GM12878 (cell line): ENCODE measurements around the gene METTL16. TPM values are rescaled to one million over a fixed set of nuclear protein-coding genes. Genes with fewer than 3 reads are reported as not detected.

Source experiments
- ATAC-seq: fragments of 200-7000 bp; cut with Tn5 transposase; 3 replicates; pipeline ENCODE4 v1.9.1; 2020; ENCODE audit warnings: mild to moderate bottlenecking, moderate library complexity
- BruUV-seq: library from RNA; stranded (reverse); fragments of 400-500 nt; replicated peaks from 2 replicates; lab custom pipeline; 2021; lab: Mats Ljungman, UMichigan
- CTCF ChIA-PET: fragments of 300-600 bp; sonication (Branson Sonifier 250); formaldehyde crosslinking; extraction: SDS; loops from one replicate; lab custom pipeline; 2021; ENCODE audit warnings: inconsistent platforms; lab: Yijun Ruan, JAX
- POLR2A ChIA-PET: fragments of 350-600 bp; formaldehyde crosslinking; extraction: SDS; loops from one replicate; lab custom pipeline; 2021; ENCODE audit warnings: inconsistent platforms; lab: Charles Lee
- RAD21 ChIA-PET: fragments of 300-600 bp; sonication (Branson Sonifier 250); formaldehyde crosslinking; loops from one replicate; lab custom pipeline; 2023; ENCODE audit warnings: antibody characterized with exemption; ENCODE audit not compliant: unreplicated experiment; lab: Charles Lee
- SMC1A ChIA-PET: fragments of 300-600 bp; sonication (Branson Sonifier 250); formaldehyde crosslinking; loops from one replicate; lab custom pipeline; 2023; ENCODE audit not compliant: unreplicated experiment, uncharacterized antibody; lab: Charles Lee
- DNase-seq: peaks from one replicate; pipeline ENCODE4 v3.0.0-alpha.2; 2011; ENCODE audit warnings: low read depth, low spot score
- FAIRE-seq: peaks from 3 replicates; lab custom pipeline; 2011; peaks lifted over from hg19 to GRCh38; lab: Jason Lieb, UNC
- H2AFZ ChIP-seq: 2 replicates; pipeline ENCODE4 v1.6.0; 2011; ENCODE audit warnings: low read depth, low read length, control low read depth; ENCODE audit not compliant: control insufficient read depth
- H3K27ac ChIP-seq: 2 replicates; pipeline ENCODE4 v1.5.1; 2011; ENCODE audit warnings: control low read depth; ENCODE audit not compliant: control insufficient read depth, insufficient read depth
- H3K27me3 ChIP-seq, 2 experiments: replicated peaks in 1 of 2; 2 replicates each; pipeline versions ENCODE4 v1.6.0 to v1.6.1; 2011; ENCODE audit warnings: low read length in 1 of 2; ENCODE audit not compliant: control insufficient read depth in 2 of 2, insufficient read depth in 2 of 2
- H3K36me3 ChIP-seq, 2 experiments: 2 replicates each; pipeline ENCODE4 v1.5.1; 2011; ENCODE audit warnings: low read length in 1 of 2; ENCODE audit not compliant: control insufficient read depth in 2 of 2, insufficient read depth in 2 of 2
- H3K4me1 ChIP-seq: 2 replicates; pipeline ENCODE4 v1.6.1; 2011; ENCODE audit warnings: mild to moderate bottlenecking, low read length, moderate library complexity, mixed read lengths; ENCODE audit not compliant: control insufficient read depth, insufficient read depth
- H3K4me2 ChIP-seq: 2 replicates; pipeline ENCODE4 v1.6.0; 2011; ENCODE audit warnings: control low read depth; ENCODE audit not compliant: control insufficient read depth, insufficient read depth
- H3K4me3 ChIP-seq: fragments of 200-600 bp; sonication (generic); 2 replicates; pipeline ENCODE4 v1.5.1; 2016
- H3K79me2 ChIP-seq: 2 replicates; pipeline ENCODE4 v1.6.0; 2011; ENCODE audit warnings: low read length; ENCODE audit not compliant: control insufficient read depth, insufficient read depth
- H3K9ac ChIP-seq: 2 replicates; pipeline ENCODE4 v1.8.0; 2011; ENCODE audit warnings: low read length, control low read depth, mixed read lengths; ENCODE audit not compliant: control insufficient read depth, insufficient read depth
- H3K9me3 ChIP-seq: replicated peaks from 3 replicates; pipeline ENCODE4 v1.5.1; 2011; ENCODE audit warnings: mild to moderate bottlenecking, low read length; ENCODE audit not compliant: control insufficient read depth, insufficient read depth
- H4K20me1 ChIP-seq: 2 replicates; pipeline ENCODE4 v1.6.0; 2011; ENCODE audit not compliant: control insufficient read depth, insufficient read depth
- BHLHE40 ChIP-seq, 2 experiments: fragments of 450-650 bp in 1 of 2; IDR thresholded peaks; 2 replicates each; pipeline ENCODE4 v1.6.1; 2011 to 2017; ENCODE audit warnings: low read depth in 2 of 2, borderline replicate concordance in 1 of 2, improper control_type of control experiment in 1 of 2, low read length in 1 of 2, mild to moderate bottlenecking in 1 of 2
- EGR1 ChIP-seq, 2 experiments: IDR thresholded peaks; 1 replicate in 1 of 2; 2 replicates in 1 of 2; pipeline ENCODE4 v1.6.1; 2011 to 2012; ENCODE audit warnings: low read depth in 2 of 2, low read length in 2 of 2, borderline replicate concordance in 1 of 2, mild to moderate bottlenecking in 1 of 2, moderate library complexity in 1 of 2
- HCFC1 ChIP-seq: fragments of 150-350 bp; IDR thresholded peaks from 2 replicates; pipeline ENCODE4 v1.6.1; 2014; ENCODE audit warnings: low read length
- IKZF2 ChIP-seq, 2 experiments: fragments of 450-650 bp; IDR thresholded peaks; 2 replicates each; pipeline ENCODE4 v1.6.1; 2017; ENCODE audit warnings: mild to moderate bottlenecking in 2 of 2, moderate library complexity in 2 of 2
- MTA2 ChIP-seq: fragments of 450-650 bp; IDR thresholded peaks from 2 replicates; pipeline ENCODE4 v1.6.1; 2016; ENCODE audit warnings: low read depth, mild to moderate bottlenecking, moderate library complexity
- MTA3 ChIP-seq: IDR thresholded peaks from 2 replicates; pipeline ENCODE4 v1.6.1; 2012; ENCODE audit warnings: low read length, inconsistent platforms, borderline replicate concordance
- NFYB ChIP-seq: IDR thresholded peaks from 2 replicates; pipeline ENCODE4 v1.6.1; 2011; ENCODE audit warnings: low read depth, mild to moderate bottlenecking, low read length, improper control_type of control experiment, moderate library complexity; ENCODE audit not compliant: insufficient read depth
- NR2F1 ChIP-seq: fragments of 450-650 bp; conservative IDR thresholded peaks from 2 replicates; pipeline ENCODE4 v1.6.1; 2017; ENCODE audit warnings: mild to moderate bottlenecking
- RAD51 ChIP-seq: fragments of 450-650 bp; IDR thresholded peaks from 2 replicates; pipeline ENCODE4 v1.6.1; 2016; ENCODE audit warnings: moderate library complexity, mild to moderate bottlenecking, inconsistent platforms
- WRNIP1 ChIP-seq: IDR thresholded peaks from 2 replicates; pipeline ENCODE4 v1.6.1; 2011; ENCODE audit warnings: low read depth, low read length, improper control_type of control experiment, borderline replicate concordance
- WGBS: methylation state at CpG from one replicate; pipeline ENCODE4 v1.1.6; 2016; ENCODE audit warnings: low lambda C conversion rate; ENCODE audit not compliant: insufficient replicate concordance, insufficient coverage; ENCODE audit errors: missing lambda C conversion rate; 5-methylcytosine and 5-hydroxymethylcytosine counted together
- in situ Hi-C: fragments of 300-500 bp; cut with MboI; formaldehyde crosslinking; loops from 9 replicates; pipeline ENCODE4 v1.14.3; 2018; ENCODE audit warnings: mixed read lengths
- intact Hi-C: fragments of 100-400 bp; cut with micrococcal nuclease; formaldehyde crosslinking; loops from one replicate; pipeline ENCODE4 v1.14.2; 2022; ENCODE audit not compliant: unreplicated experiment
- polyA plus RNA-seq, 11 experiments: library from polyadenylated mRNA; depleted of rRNA in 4 of 11; unstranded in 6 of 11; stranded (reverse) in 5 of 11; fragments of >200 nt; fragmentation: Nextera tagmentation in 4 of 11; fragmentation: Illumina TruSeq in 1 of 11; extraction: Ambion mirVana in 4 of 11; extraction: Trizol in 1 of 11; gene quantifications; 1 replicate in 1 of 11; 2 replicates in 10 of 11; pipeline versions ENCODE4 v1.2.1 to v1.2.3, GENCODE V29; 2011 to 2016; ENCODE audit warnings: inconsistent platforms in 2 of 11, missing spikeins in 2 of 11, low read depth in 1 of 11
- total RNA-seq, 4 experiments: library from RNA; depleted of rRNA in 3 of 4; stranded (reverse); fragments of >200 nt in 3 of 4; fragmentation: Illumina TruSeq in 1 of 4; extraction: Trizol in 1 of 4; gene quantifications; 2 replicates each; pipeline versions ENCODE4 v1.2.1 to v1.2.3, GENCODE V29; 2013 to 2021
- TF ChIP-seq, protein P1 (sequence below): fragments of 450-650 bp; IDR thresholded peaks from 2 replicates; pipeline ENCODE4 v1.6.1; 2017; ENCODE audit warnings: mild to moderate bottlenecking, moderate library complexity
- TF ChIP-seq, protein P2 (sequence below): fragments of 450-650 bp; IDR thresholded peaks from 2 replicates; pipeline ENCODE4 v1.6.1; 2017; ENCODE audit warnings: mild to moderate bottlenecking

Gene METTL16
- total and polyA plus RNA-seq, 10 of the 15 experiments (the other 5 are each of a cell fraction or from before 2014, with no cell fraction given), result 15.6 to 34.3 (median 23.7) TPM

DNA sequence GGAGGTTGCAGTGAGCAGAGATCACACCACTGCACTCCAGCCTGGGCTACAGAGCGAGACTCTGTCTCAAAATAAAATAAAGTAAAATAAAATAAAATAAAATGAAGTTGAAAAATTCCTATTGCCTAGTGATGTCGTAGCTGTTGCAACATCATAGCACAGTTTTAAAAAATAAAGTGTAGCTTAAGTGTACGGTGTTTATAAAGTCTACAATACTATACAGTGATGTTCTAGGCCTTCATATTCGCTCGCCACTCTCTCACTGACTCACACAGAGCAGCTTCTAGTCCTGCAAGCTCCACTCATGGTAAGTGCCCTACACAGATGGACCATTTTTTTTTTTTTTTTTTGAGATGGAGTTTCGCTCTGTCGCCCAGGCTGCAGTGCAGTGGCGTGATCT is 67.3 kb downstream of the METTL16 start (continued):
- TF ChIP-seq, protein P1, sequence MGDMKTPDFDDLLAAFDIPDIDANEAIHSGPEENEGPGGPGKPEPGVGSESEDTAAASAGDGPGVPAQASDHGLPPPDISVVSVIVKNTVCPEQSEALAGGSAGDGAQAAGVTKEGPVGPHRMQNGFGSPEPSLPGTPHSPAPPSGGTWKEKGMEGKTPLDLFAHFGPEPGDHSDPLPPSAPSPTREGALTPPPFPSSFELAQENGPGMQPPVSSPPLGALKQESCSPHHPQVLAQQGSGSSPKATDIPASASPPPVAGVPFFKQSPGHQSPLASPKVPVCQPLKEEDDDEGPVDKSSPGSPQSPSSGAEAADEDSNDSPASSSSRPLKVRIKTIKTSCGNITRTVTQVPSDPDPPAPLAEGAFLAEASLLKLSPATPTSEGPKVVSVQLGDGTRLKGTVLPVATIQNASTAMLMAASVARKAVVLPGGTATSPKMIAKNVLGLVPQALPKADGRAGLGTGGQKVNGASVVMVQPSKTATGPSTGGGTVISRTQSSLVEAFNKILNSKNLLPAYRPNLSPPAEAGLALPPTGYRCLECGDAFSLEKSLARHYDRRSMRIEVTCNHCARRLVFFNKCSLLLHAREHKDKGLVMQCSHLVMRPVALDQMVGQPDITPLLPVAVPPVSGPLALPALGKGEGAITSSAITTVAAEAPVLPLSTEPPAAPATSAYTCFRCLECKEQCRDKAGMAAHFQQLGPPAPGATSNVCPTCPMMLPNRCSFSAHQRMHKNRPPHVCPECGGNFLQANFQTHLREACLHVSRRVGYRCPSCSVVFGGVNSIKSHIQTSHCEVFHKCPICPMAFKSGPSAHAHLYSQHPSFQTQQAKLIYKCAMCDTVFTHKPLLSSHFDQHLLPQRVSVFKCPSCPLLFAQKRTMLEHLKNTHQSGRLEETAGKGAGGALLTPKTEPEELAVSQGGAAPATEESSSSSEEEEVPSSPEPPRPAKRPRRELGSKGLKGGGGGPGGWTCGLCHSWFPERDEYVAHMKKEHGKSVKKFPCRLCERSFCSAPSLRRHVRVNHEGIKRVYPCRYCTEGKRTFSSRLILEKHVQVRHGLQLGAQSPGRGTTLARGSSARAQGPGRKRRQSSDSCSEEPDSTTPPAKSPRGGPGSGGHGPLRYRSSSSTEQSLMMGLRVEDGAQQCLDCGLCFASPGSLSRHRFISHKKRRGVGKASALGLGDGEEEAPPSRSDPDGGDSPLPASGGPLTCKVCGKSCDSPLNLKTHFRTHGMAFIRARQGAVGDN, result no peak
- TF ChIP-seq HCFC1, result no peak

- POLR2A ChIA-PET, result no interaction called here
- BruUV-seq, result no TSS peak
- SMC1A ChIA-PET, result no interaction called here
- ATAC-seq, result no peak
- no peak for DNase-seq
- Histone ChIP-seq H3K9ac (no peak overlapping the region), H3K79me2 (no peaks in the 10 kb centered on the region), H3K27ac (no peak overlapping the region), H2AFZ (no peak overlapping the region), H3K27me3 (no peaks in the 10 kb centered on the region), H3K9me3 (no peaks in the 10 kb centered on the region; the same call in 2 of the 3 replicates), H4K20me1 (no peaks in the 10 kb centered on the region), H3K4me1 (no peaks in the 10 kb centered on the region), H3K4me2 (no peak overlapping the region), H3K36me3 (peaks cover 1 to 11% of the 10 kb centered on the region in 2 experiments; a peak in 3 of 4 replicates), H3K4me3 (no peak overlapping the region)
- in situ Hi-C loops (no loop called here), intact Hi-C loops (no loop called here)
- FAIRE-seq, result no peak
- RAD21 ChIA-PET, result no interaction called here
- WGBS, result 83% methylated on average over 3 of the region's 3 CpGs
- no peak for TF ChIP-seq IKZF2 (IDR thresholded peaks at IDR 0.05)
- no peak for TF ChIP-seq BHLHE40 (IDR thresholded peaks at IDR 0.05; ENCODE audit: borderline replicate concordance in 1 of 2, low read depth in 2 of 2, low read length in 1 of 2)
- no peak for TF ChIP-seq RAD51
- no peak for TF ChIP-seq MTA3
- no peak for TF ChIP-seq MTA2
- TF ChIP-seq, protein P2, sequence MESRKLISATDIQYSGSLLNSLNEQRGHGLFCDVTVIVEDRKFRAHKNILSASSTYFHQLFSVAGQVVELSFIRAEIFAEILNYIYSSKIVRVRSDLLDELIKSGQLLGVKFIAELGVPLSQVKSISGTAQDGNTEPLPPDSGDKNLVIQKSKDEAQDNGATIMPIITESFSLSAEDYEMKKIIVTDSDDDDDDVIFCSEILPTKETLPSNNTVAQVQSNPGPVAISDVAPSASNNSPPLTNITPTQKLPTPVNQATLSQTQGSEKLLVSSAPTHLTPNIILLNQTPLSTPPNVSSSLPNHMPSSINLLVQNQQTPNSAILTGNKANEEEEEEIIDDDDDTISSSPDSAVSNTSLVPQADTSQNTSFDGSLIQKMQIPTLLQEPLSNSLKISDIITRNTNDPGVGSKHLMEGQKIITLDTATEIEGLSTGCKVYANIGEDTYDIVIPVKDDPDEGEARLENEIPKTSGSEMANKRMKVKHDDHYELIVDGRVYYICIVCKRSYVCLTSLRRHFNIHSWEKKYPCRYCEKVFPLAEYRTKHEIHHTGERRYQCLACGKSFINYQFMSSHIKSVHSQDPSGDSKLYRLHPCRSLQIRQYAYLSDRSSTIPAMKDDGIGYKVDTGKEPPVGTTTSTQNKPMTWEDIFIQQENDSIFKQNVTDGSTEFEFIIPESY, result no peak
- no peak for TF ChIP-seq EGR1 (IDR thresholded peaks at IDR 0.05; ENCODE audit: borderline replicate concordance in 1 of 2, low read depth in 2 of 2, low read length in 2 of 2)
- TF ChIP-seq NR2F1, result no peak
- no peak for TF ChIP-seq WRNIP1
- no peak for TF ChIP-seq NFYB
- CTCF ChIA-PET, result interaction anchor here (0.6 kb wide), 1 partner anchor 388 kb away, joined by 5 read pairs; no protein-coding TSS in a partner anchor
Measured at GRCh38 chr17:2442166-2442565, 69.5 kb downstream of the METTL16 start.
